GM18508 (cell line): Measurements from ENCODE around the gene YTHDC1.
A peak's percentile ranks its signal among the peaks of the same experiment; 100 is the strongest.

ENCODE experiments used
- ATAC-seq: cut with Tn5 transposase; IDR thresholded peaks from one replicate; pipeline ENCODE4 v1.9.1; 2021; ENCODE audit warnings: moderate number of reproducible peaks; ENCODE audit not compliant: insufficient read depth, unreplicated experiment

Gene YTHDC1

DNA sequence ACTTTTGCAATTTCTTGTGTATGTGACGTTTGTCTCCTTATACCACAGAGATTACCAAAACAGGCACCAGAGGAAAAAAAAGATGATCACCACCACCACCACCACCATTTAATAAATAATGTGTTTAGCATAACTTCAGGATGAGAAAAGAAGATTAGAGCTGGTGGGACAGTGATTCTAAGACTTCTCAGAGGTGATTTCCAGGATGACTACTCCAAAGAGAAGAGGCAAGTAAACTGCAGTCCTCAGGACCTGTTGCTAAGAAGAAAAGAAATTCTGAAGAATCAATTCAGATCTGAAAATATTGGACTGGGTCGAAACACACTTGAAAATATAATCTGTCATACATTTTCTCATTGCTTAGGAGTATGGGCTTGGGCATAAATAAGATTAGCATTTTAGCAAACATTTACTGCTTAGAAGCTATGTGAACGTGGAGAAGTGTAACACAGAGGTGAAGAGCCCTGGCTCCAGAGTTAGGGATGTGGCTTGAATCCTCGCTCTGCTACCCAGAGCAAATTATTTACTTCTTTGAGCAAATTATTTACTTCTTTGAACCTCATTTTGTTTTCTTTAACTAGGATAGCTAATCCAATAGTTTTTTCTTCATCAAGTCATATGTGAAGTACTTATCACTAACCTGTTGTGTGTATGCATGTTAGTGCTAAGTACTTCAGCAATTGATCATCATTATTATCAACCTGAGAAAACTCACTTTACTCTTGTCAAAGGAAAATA lies 10.5 kb upstream of the YTHDC1 start:
- ATAC-seq = no peak

DNA sequence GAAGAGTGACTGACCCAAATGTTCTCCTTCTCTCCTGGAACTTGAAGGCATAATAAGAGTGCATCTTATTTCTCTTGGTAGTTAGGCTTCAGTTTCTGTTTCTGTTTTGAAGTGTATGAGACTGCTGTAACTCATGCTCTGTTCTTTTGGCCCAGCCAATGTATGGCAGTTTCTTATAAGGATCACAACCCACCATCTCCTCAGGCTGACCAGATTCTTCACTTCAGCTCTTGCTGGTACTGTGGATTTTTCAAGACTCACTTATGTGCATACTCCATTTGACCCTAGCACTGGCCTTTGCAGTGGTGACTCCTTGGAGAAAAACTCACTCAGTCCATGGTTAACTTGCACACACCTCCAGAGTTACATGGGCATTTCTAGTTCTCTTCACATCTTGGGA lies 9.6 kb upstream of the YTHDC1 start:
- peak; percentile 76 for ATAC-seq

DNA sequence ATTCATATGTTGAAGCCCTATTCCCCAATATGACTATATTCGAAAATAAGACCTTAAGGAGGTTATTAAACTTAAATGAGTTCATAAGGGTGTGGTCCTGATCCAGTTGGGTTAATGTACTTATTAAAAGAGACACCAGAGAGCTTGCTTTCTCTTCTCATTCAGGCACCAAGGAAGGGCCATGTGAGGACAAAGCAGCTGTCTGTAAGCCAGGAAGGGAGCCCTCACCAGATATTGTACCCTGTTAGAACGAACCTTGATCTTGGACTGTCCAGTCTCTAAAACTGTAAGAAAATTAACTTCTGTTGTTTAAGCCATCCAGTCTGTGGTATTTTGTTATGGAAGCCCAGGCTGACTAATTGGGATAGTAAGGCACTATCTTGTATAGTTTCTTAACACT lies 9.1 kb upstream of the YTHDC1 start:
- no peak for ATAC-seq

DNA sequence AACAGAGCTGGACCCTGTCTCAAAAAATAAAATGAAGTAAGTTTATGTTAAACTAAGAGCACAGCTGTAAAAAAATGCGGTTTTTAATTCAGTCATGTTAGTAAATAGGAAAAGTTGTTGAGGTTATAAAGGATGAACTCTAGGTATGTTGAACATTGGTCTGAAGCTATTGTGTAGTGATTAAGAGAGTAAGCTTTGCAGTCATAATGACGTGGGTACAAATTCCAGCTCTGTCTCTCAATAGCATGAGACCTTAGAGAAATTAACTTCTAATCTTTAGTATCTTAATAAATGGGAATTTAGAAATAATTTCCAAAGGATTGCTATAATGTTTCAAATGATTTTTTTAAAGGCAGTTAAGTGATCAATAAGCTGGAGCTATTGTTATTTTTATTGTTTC lies 2.9 kb upstream of the YTHDC1 start:
- no peak for ATAC-seq

DNA sequence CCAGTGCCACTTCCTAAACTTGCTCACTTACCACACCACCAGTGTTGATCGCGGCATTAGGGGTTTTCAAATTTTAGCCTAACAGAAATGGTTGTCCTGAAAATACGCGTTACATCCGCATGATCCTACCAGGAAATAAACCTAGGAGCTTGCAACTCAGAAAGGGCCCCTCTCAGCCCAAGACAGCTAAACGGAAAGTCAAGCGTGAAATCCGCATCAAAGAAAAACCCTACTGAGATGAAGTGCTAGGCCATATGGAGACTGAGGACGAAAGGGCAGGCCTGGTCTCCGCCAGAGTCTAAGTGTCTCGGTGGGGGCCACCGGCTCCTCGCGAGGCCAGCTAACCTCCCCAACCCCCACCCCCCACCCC lies 626 bp downstream of the YTHDC1 start:
- ATAC-seq = peak; percentile 10

DNA sequence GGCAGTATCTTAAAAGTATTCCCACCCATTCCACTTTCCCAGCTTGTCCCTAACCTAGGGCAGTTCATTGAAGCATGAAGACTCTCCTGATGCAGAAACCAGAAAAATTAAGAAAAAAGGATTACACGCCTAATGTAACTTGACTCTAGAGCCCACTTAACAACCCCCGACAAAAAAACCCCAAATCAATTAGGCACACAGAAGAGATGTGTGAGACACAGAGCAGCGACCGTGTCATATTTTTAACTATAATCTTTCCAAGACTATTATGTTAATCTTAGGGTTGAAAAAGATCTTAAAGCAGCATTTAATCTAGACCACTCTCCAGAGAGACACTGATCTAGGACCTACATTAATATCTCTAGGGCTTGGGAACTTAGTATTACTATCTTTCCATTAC lies 1.3 kb downstream of the YTHDC1 start:
- ATAC-seq = no peak

DNA sequence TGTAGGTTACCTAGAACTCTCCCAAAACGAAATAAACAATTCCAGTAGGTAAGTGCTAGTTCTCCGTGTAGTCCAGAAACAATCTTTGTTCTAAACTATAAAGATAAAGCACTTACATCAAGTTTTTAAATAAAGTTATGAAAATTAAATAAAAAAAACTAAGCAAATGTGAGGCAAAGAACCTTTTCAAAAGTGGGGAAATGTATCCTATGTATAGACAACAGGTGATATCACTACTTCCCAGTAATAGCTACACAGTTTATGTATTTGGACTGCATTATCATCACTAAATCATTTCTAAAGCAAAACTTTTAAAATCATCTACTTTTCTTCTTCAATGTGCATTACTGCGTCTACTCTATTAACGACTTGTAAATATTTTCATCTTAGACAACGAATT lies 2.0 kb downstream of the YTHDC1 start:
- ATAC-seq = no peak

DNA sequence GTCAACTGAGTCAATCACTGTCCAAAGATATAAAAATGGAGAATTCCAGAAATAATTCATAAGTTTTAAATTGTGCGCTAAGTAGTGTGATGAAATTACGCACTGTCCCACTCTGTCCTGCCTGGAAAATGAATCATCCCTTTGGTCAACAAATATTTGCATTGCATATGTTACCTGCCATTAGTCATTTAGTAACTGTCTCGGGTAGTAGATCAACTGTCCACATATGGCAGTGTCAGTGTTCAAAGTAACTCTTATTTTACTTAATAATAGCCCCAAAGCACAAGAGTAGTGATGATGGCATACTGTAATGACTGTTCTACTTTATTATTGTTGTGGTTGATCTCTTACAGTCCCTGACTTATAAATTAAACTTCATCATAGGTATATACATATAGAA lies 3.4 kb downstream of the YTHDC1 start:
- no peak for ATAC-seq

DNA sequence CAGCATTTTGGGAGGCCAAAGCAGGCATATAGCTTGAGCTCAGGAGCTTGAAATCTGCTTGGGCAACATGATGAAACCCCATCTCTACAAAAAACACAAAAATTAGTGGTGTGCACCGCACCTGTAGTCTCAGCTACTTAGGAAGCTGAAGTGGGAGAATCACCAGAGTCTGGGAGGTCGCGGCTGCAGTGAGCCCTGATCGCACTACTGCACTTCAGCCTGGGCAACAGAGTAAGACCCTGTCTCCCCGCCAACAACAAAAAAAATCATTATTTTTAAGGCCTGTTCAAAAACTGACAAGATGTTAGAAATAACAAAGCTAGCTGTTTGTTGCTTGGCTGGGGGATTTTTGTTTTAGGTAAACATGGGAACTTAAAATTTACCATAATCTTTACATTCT lies 5.1 kb downstream of the YTHDC1 start:
- no peak for ATAC-seq

DNA sequence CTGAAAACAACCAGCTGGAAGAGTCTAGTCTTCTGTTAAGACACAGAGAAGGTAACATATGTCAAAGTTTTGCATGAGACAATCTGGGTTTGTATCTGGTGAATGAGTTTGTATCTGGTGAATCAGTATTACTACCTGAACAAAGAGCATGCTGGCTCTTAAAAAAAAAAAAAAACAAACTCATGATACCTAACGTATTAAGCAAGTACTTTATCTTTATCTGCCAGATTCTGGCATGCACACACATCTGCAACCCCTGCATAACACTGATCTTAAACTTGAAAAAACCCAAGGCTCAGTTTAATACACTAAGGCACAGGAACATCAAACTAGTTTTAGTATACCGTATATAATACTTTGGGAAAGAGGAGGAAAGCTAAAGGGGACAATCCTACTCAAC lies 5.8 kb downstream of the YTHDC1 start:
- no peak for ATAC-seq

DNA sequence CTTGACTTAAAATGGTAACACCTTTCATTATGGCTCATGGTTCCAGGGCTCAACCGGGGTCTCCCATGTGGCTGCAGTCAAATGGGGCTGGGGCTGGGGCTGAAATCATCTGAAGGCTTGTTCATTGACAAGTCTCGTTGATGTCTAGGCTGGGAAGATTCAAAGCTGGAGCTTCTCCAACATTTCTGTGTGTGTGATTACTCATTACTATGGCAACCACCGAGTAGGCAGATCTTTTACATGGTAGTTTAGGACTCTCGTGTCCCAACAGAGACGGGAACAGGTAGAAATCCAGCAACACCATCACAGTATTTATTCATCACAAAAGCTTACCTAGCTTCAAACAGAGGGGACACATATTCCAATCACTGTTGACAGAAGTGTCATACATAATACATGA lies 7.8 kb downstream of the YTHDC1 start:
- no peak for ATAC-seq

DNA sequence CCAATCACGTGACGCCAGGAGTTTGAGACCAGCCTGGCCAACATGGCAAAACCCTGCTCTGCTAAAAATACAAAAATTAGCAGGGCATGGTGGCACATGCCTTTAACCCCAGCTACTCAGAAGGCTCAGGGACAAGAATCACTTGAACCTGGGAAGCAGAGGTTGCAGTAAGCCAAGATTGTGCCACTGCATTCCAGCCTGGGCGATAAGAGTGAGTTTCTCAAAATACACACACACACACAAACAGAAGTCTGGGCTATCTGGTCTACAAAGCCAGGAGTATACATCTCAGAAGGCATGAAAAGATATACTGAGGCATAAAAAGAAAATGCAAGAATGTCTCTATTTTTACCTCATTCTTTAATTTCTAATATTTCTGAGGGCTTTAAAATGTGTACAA lies 11.3 kb downstream of the YTHDC1 start:
- ATAC-seq = no peak

DNA sequence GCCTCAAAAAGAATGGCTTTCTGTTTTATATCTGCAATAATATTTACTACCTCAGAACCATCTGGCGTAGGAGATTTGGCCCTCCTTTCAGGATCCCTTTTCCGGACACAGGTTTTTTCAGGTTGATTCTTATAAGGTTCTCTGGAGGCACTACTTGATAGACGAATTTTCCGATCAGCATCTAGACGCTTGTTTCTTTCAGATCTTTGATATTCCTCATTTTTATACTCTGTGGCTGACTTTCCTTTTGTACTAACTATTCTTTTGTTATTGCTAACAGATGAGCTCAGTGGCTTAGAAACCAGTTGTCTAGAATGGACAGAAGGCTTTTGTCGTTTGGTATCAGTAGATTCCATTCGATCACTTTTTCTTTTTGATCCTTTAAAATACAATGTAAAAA lies 12.4 kb downstream of the YTHDC1 start:
- no peak for ATAC-seq

DNA sequence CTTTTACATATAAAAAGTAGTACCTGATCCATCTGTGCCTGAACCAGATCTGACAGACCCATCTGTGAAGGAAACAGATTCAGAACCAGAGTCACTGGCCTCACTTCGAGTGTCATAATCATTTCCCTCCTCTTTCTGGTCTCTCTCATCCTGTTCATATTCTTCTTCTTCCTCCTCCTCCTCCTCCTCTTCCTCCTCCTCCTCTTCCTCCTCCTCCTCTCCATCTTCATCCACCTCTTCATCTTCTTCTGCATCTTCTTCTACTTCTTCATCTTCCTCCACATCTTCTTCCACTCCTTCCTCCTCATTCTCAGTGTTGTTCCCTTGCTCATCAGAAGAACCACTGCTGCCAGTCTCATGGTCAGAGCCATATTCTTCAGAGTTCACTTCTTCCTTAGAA lies 12.9 kb downstream of the YTHDC1 start:
- ATAC-seq = no peak

DNA sequence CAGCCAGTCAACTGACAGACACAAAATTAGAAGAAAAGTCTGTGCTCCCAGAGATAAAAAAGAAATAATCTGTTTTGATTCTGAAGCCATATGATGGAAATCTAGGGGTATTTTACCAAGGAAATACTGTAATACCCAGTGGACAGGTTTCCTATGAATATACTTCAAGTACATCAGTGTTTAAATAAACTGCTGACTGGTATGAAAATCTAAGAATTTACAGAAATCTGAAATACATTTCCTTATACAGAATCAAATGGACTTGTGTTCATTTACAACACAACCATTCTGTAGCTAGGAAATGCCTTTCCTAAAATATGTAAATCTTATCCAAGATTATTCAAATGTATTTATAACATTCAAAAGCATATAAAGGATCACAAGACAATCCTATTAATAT lies 13.4 kb downstream of the YTHDC1 start:
- ATAC-seq = no peak

DNA sequence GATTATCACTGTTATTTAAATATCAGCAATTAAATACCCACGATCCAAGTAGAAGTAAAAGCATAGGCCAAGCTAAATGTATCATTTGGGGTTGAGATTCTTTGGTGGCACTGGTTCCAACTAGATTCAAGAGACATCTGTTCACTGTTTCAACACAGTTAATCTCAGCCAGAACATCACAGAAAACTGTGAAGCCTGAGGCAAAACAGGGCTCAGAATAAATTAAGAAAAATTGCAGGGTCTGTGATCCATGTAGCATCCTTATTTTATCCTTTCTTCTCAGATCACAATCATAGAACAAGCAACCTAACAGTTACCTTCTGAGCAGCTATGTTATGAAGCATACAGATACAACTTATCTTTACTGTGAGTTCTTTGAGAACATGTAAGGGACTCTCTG lies 23.7 kb downstream of the YTHDC1 start:
- ATAC-seq = no peak

DNA sequence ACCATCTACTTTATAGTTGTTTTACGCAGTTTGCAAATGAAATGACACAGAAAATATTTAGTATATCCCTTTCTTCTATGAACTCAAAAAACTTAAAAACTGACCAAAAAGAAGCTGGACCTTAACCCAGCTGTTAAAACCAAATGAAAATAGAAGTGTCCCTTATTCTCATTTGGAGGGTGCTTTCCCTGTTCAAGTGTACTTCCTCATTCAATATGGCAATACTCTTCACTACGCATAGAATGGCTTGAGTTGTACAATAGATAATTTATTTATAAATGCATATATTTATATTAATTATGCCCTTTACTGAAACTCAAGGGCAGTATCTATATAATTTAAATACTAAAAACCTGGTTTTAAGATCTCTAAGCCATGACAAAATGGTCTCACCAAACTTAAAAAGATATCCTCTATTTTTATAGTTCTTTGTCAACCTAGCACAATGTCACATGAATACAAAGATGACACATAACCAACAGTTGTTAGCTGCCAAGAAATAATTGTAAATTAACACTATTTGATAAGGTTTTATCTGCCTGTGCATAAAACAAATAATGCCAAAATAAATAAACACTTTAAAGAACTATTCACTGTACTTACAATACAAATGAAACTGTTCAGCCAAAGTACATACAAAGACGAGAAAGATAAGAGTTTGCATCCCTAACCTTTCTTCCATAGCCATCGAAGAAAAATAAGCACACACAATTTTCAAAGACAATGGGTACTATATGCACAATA lies 25.2 kb downstream of the YTHDC1 start:
- ATAC-seq = no peak

DNA sequence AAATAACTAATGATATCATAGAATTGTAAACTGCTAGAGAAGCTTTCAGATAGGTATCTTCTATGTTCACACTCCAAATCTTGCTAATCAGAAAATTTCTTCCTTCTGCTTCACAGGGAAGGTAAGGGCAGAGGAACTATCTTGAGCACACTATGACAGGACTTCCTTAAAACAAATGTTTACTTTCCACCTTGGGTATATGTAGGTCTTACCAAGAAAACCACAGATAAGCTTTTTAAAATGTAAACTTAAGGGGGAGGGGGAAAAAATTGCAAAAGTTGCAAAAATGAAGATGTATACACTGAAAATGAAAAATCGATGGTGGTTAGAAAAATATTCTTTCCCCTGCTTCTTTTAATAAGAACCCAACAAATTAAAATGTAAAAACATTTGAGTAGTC lies 30.9 kb downstream of the YTHDC1 start:
- ATAC-seq = no peak

DNA sequence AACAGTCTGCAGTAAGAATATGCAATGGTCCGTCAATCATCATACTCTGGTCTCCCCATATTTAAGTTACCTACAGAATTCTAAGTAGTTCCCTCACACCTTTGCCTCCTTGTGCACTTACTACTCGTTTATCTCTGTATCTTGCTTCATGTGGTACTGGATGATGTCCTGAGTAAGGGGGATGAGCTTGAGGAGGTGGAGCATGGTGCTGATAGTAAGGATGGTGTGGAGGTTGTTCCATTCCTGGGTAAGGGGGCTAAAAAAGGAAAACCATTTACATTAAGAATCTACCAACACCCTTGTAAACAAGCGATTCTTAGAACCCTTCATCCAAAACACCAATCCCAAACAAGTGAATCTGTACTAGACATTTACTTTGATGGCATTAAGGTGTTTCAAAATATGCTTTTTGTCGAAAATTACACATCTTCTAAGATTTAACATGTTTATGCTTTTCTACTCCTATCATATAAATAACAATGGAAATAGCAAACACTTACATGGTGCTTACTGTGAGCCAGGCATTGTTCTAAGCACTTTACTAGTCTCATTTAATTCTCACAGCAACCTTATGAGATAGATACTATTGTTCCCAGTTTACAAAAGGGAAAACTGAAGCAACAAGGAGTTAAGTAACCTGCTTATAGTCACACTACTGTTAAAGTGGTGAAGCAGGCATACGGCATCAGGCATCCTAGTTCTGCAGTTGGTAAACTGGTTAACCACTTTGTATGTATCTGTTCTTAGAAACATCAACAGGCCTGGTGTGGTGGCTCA lies 33.5 kb downstream of the YTHDC1 start:
- no peak for ATAC-seq

DNA sequence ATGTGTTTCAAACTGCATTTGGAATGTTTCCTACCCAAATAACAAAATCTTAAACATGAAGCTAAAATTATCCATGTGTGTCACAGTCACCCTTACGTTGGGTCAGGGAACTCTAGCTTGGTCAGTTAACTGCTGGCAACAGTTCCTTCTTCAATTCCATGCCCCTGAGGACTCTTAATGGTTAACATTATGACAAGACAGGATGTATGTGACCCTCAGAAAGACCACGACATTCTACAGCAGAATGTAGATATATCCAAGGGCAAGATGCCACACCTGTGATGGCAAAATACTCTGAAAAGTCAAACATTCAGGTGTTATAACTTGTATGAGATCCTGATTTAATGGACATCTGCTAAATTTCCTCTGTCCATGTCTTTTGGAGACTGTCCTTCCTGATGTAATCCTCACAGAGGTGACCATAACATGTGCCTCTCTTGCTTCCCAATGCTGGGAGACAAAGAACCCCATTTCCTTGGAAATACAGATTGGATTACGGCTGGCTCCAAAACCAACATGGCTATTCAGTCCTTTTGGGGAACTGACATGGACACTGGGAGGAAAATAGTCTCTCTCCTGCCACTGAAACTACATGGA lies 39.1 kb downstream of the YTHDC1 start:
- ATAC-seq = no peak

DNA sequence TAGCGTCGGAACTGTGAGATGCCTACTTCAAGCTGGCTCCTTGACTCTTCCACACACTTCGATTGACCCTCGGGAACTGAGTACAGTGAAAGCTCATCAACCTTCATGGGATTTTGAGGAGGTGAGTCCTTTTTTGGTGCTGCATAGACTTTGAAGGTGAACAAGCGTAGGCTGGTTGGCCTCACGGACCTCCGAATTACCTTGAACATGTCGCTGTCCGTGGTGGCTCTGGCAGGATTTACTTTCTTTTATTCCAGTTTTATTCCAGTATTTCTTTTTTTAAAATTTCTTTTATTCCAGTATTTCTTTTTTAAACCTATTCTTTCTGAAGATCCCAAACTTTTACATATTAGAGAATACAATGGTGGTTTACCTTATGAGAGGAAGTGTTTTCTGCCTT lies 45.2 kb downstream of the YTHDC1 start:
- no peak for ATAC-seq
